HEK293T (cell line): ENCODE data around the gene MT1X.

Experiments used
- ARNT ChIP-seq: fragments of 450-650 bp; IDR thresholded peaks from 2 replicates; pipeline ENCODE4 v1.6.1; 2017; ENCODE audit warnings: mild to moderate bottlenecking
- BHLHE40 ChIP-seq: fragments of 450-650 bp; IDR thresholded peaks from 2 replicates; pipeline ENCODE4 v1.6.1; 2016; ENCODE audit warnings: mild to moderate bottlenecking, moderate library complexity, borderline replicate concordance
- CTBP1 ChIP-seq: fragments of 450-650 bp; IDR thresholded peaks from 2 replicates; pipeline ENCODE4 v1.6.1; 2016; ENCODE audit warnings: borderline replicate concordance
- FOXA1 ChIP-seq: fragments of 450-650 bp; IDR thresholded peaks from 2 replicates; pipeline ENCODE4 v1.6.1; 2016; ENCODE audit warnings: mild to moderate bottlenecking
- FOXM1 ChIP-seq: fragments of 450-650 bp; IDR thresholded peaks from 2 replicates; pipeline ENCODE4 v1.6.1; 2017; ENCODE audit warnings: mild to moderate bottlenecking, borderline replicate concordance
- NFRKB ChIP-seq: fragments of 450-650 bp; IDR thresholded peaks from 2 replicates; pipeline ENCODE4 v1.6.1; 2016; ENCODE audit warnings: mild to moderate bottlenecking, moderate library complexity
- PKNOX1 ChIP-seq: fragments of 450-650 bp; IDR thresholded peaks from 2 replicates; pipeline ENCODE4 v1.6.1; 2016
- SP1 ChIP-seq: fragments of 450-650 bp; IDR thresholded peaks from 2 replicates; pipeline ENCODE4 v1.6.1; 2017
- SUZ12 ChIP-seq: fragments of 450-650 bp; IDR thresholded peaks from 2 replicates; pipeline ENCODE4 v1.6.1; 2016; ENCODE audit warnings: mild to moderate bottlenecking
- TARDBP ChIP-seq: fragments of 450-650 bp; IDR thresholded peaks from 2 replicates; pipeline ENCODE4 v1.6.1; 2016
- ZNF384 ChIP-seq: fragments of 450-650 bp; IDR thresholded peaks from 2 replicates; pipeline ENCODE4 v1.6.1; 2016

GRCh38 chr16:56729735-56730662 lies 47.7 kb downstream of the MT1X start, which contains the start of gene NUP93:
- TF ChIP-seq SUZ12 (no peak), ZNF384 (no peak), TARDBP (no peak), BHLHE40 (no peak), CTBP1 (no peak), NFRKB (no peak), SP1 (no peak), PKNOX1 (no peak), ARNT (no peak), FOXM1 (no peak), FOXA1 (no peak)
